ENCODE data around the gene MATN1.

Gene MATN1

GRCh38 chr1:30721341-30721793, 2.0 kb downstream of the MATN1 start:
- TF ChIP-seq ESRRG (CRISPR knock-in tag; IDR thresholded peaks at IDR 0.05) (no peak), TSHZ2 (CRISPR knock-in tag; IDR thresholded peaks at IDR 0.05) (no peak), SNAI2 (CRISPR knock-in tag; IDR thresholded peaks at IDR 0.05) (no peak), BACH2 (CRISPR knock-in tag; IDR thresholded peaks at IDR 0.05; ENCODE audit: borderline replicate concordance) (no peak), ZNF70 (CRISPR knock-in tag; IDR thresholded peaks at IDR 0.05) (no peak), RARB (CRISPR knock-in tag; IDR thresholded peaks at IDR 0.05) (no peak), OSR1 (CRISPR knock-in tag; IDR thresholded peaks at IDR 0.05) (no peak), ZC3H10 (CRISPR knock-in tag; IDR thresholded peaks at IDR 0.05) (no peak), PPARA (CRISPR knock-in tag; IDR thresholded peaks at IDR 0.05; ENCODE audit: borderline replicate concordance) (no peak), ZFP3 (CRISPR knock-in tag; IDR thresholded peaks at IDR 0.05) (no peak), CSRNP3 (CRISPR knock-in tag; IDR thresholded peaks at IDR 0.05) (no peak), GLIS3 (CRISPR knock-in tag; IDR thresholded peaks at IDR 0.05) (no peak), TCF4 (CRISPR knock-in tag; IDR thresholded peaks at IDR 0.05; ENCODE audit: borderline replicate concordance) (no peak), POU6F1 (CRISPR knock-in tag; IDR thresholded peaks at IDR 0.05; ENCODE audit: borderline replicate concordance, low read depth) (no peak), CSDC2 (CRISPR knock-in tag; IDR thresholded peaks at IDR 0.05) (no peak), ZFP30 (CRISPR knock-in tag; IDR thresholded peaks at IDR 0.05) (no peak)
- no peak for ATAC-seq

- TF ChIP-seq ISL1 (CRISPR knock-in tag; IDR thresholded peaks at IDR 0.05): no peak
- no peak for TF ChIP-seq ZFP3 (CRISPR knock-in tag; IDR thresholded peaks at IDR 0.05)
- TF ChIP-seq TCF4 (CRISPR knock-in tag; IDR thresholded peaks at IDR 0.05; ENCODE audit: borderline replicate concordance): no peak
- TF ChIP-seq ESRRG (CRISPR knock-in tag; IDR thresholded peaks at IDR 0.05): no peak
- TF ChIP-seq TSHZ2 (CRISPR knock-in tag; IDR thresholded peaks at IDR 0.05): no peak
- no peak for TF ChIP-seq PATZ1 (CRISPR knock-in tag; IDR thresholded peaks at IDR 0.05; ENCODE audit: borderline replicate concordance)
- no peak for TF ChIP-seq CSDC2 (CRISPR knock-in tag; IDR thresholded peaks at IDR 0.05)
- no peak for TF ChIP-seq RARB (CRISPR knock-in tag; IDR thresholded peaks at IDR 0.05)
- no peak for TF ChIP-seq CSRNP3 (CRISPR knock-in tag; IDR thresholded peaks at IDR 0.05)
- no peak for TF ChIP-seq GLIS3 (CRISPR knock-in tag; IDR thresholded peaks at IDR 0.05)
- no peak for TF ChIP-seq CREB5 (CRISPR knock-in tag; IDR thresholded peaks at IDR 0.05; ENCODE audit: low read depth)
- no peak for TF ChIP-seq BACH2 (CRISPR knock-in tag; IDR thresholded peaks at IDR 0.05; ENCODE audit: borderline replicate concordance)
- no peak for TF ChIP-seq SNAI2 (CRISPR knock-in tag; IDR thresholded peaks at IDR 0.05)
- TF ChIP-seq ZNF8 (CRISPR knock-in tag; IDR thresholded peaks at IDR 0.05): no peak
- TF ChIP-seq ZNF70 (CRISPR knock-in tag; IDR thresholded peaks at IDR 0.05): no peak
- ATAC-seq: no peak
Measured at GRCh38 chr1:30720271-30721223, 2.8 kb downstream of the MATN1 start.

All from SK-N-SH treated with all-trans-retinoic acid at 6 μM for 48 hours (cell line).